ENCODE results near the gene MARF1.
A peak's percentile ranks its signal among the peaks of the same experiment; 100 is the strongest.
"Not testable (repeated sequence)": the region's sequence is repeated elsewhere in the genome, so short reads cannot be mapped to it uniquely, and the experiment has no call there.

Gene MARF1

DNA sequence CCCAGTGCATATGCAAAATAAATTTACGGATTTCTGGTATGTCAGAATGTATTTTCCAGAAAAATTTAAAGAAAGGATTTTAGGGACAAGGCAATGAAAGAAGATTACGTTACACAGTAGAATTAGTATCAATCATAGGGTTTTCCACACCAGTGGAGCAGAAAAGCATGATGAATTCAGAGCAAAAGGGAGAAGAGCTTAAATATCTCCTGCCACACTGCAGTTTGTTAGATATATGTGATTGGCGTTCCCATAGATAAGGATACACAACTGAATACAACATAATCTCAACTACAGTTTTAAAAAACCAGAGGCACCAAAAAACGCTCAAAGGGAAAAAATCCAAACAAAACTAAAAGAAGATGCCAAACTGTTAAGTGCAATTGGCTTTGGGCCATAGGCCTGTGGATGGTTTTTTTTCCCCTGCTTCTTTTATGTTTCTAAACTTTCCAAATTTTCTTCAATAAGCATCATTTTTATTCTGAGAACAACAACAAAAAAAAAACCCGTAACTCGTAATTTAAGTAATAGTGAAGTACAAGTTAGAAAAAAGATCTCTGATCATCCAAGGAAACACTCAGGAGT, 22.3 kb downstream of the MARF1 start:
- DNase-seq = no peak

GRCh38 chr16:15618392-15618791, 24.6 kb downstream of the MARF1 start:
- peak; percentile 71 for DNase-seq

DNA sequence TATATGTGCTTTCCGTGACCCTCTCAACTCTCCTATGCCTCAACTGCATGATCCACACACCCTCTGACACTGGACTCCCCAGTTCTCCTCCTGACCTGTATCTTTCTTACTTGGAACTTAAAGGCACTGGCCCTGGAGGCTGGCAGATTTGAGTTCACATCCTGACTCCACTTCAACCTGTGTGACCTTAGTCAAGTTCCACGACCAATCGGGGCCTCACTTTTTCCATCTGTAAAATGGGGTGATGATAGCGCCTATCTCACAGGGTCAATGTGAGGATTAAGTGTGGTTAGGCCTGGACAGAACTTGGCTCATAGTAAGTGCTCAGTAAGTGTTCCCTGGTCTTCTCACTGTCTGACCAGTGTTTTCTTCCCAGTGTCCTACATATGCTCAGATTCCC, 25.1 kb downstream of the MARF1 start:
- no peak for DNase-seq

GRCh38 chr16:15616475-15617165, 26.3 kb downstream of the MARF1 start:
- DNase-seq = no peak

DNA sequence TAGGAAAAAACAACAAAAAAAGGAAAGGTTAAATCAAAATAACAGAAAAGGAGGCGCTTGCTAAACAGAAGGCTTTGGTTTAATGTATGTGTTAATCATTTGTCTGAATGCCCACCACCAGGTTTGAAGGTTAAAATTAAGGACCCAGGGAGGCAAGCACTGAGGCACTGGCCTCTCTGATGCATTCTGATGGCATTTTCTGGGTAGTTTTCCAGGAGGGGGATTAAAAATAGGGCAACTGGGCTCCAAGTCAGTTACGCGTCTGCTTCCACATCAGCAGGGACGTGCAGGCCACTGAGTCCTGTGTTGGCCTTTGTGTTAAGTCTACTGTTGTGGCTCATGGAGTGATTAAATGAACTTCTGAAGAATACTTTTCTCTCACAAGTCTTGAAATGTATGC, 26.9 kb downstream of the MARF1 start:
- DNase-seq = no peak

DNA sequence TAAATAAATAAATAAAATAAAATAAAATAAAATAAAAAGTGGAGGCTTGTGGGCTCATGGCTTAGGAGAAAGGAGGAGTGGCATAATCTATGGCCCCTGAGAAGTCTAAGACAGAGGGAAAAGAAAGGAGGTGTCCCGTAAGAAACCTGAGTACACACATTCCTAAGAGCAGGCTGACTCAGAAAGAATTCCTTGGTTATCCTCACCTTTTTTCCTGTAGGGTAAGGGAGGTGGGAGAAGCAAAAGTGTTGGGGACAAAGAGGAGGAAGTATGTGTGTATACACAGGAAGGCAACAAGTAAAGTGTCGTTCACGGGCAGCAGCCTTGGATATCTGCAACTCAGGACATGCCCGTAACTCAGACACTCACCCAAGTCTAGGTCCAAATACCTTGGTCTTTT, 29.3 kb downstream of the MARF1 start:
- no peak for DNase-seq

- peak; percentile 11 for DNase-seq
Observed at GRCh38 chr16:15611610-15612009, 31.3 kb downstream of the MARF1 start.

- peak; percentile 21 for DNase-seq
Observed at GRCh38 chr16:15610369-15610871, 32.5 kb downstream of the MARF1 start.

DNA sequence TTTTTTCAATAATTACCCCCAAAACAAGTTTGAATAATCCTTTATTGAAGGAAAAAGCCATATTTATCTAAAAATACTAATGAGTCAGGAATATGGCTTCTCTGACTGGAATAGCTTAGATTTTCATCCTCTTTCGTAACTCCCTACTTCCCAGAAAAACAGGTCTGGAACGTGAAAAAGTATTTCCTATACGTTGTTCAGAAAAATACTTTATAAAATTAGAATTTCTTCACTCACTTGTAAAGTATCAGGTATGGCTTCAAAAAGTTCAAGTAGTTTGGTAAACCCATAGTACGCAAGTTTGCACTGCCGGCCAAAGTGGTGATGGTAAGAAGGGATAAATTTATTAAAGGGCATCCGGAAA, 33.7 kb downstream of the MARF1 start:
- no peak for DNase-seq

- DNase-seq = no peak
Observed at GRCh38 chr16:15608398-15609285, 34.3 kb downstream of the MARF1 start.

- peak; percentile 9 for DNase-seq
Observed at GRCh38 chr16:15607700-15608396, 35.1 kb downstream of the MARF1 start.

GRCh38 chr16:15607221-15607699, 35.7 kb downstream of the MARF1 start:
- DNase-seq = not testable (repeated sequence)

- no peak for DNase-seq
Observed at GRCh38 chr16:15606518-15607220, 36.3 kb downstream of the MARF1 start.

GRCh38 chr16:15605839-15606517, 37.0 kb downstream of the MARF1 start:
- no peak for DNase-seq

- no peak for DNase-seq
Observed at GRCh38 chr16:15604460-15605440, 38.2 kb downstream of the MARF1 start.

- DNase-seq = no peak
Observed at GRCh38 chr16:15602285-15603044, 40.5 kb downstream of the MARF1 start.

DNA sequence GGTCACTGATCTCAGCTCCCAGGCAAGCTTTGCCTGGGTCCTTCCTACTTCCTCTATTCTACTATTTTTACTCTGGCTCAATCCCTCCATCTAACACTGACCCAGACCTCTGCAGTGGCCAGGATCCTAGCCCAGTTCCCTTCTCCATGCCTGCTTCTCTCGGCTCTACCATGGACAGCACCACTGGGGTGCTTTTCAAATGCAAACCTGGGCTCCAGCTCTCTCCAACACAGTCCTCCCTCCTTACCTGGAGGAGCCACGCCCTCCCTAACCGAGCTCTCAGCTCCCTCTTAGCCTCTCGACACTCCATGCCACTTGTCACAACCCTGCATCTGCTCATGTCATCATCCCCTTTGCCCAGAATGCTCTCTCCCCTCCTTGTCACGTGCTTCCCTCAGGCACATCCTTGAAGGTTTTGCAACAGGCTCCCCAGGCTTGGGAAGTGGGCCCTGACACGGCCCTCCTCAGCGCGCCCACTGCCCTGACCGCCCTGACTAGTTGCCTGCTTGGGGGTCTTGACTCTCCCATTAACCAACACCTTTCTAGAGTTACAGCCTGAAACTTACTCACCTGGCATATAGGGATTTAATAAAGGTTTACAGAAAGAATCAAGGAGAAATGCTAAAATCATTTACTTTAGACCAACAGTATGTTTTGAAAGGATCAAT, 41.6 kb downstream of the MARF1 start:
- no peak for DNase-seq

DNA sequence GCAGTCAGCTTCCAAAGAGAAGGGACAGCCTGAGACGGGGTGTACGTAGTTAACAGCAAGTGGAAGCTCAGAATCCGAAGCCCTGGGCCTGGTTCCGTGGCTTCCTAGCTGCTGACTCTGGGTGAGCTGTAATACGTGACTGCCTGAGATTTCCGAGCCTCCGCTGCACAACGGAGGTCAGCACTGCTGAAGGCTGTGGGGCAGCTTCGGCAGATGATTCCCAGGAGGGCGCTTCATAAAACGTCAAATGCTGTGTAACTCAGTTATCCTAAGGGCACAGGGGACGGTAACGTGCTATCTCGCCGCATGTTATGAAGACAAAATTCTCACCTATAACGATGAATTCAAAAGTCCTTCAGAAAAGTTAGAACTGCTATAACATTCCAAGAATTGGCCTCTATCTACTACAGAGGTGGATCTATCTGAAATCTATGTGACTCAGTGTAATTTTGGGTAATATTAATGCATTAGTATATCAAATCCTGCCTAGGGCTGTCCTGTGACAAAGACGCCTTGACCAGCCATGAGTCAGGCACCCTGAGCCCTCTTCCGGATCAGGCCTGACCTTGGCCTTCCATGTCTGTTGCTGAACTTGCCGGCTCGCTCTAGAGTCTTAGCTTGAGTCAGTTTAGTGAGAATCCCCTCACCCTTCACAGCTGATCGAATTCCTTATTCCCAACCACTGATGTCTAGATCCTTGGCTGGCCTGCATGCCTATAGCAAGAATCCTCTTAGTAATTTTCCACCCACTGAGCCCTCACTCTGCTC, 43.5 kb downstream of the MARF1 start:
- DNase-seq = no peak
